ENCODE data around the gene EPHB2.

EPHB2 gene

DNA sequence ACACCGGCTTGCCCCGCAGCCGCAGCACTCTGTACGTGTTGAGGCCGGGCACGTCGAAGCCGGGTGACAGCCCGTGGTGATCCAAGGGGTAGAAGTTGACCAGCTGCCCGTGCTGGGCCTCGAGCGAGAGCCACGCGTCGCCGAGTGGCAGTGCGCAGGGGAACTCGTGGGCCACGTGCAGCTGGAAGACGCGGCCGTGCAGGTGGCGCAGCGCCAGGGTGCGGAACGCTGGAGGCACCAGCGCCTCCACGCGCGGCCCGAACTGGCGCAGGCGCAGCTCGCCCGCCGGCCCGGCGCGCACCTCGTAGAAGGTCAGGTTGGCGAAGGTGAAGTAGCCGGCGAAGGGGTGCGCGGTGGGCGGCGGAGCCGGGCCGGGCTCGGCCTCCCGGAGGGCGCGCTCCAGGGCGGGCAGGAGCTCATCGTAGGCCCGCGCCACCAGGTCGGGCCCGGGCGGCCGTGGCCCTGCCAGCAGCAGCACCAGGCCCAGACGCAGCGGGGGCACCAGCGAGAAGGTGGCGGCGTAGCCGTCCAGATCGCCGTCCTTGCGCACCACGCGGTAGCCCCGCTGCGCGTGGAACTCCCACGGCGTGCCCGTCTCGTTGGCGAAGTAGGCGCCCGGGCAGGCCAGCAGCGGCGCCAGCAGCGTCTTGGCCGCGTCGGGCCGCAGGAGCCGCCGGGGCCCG is 242.6 kb downstream of the EPHB2 start:
- peak; percentile 61 for DNase-seq (ENCODE audit: low spot score)

DNA sequence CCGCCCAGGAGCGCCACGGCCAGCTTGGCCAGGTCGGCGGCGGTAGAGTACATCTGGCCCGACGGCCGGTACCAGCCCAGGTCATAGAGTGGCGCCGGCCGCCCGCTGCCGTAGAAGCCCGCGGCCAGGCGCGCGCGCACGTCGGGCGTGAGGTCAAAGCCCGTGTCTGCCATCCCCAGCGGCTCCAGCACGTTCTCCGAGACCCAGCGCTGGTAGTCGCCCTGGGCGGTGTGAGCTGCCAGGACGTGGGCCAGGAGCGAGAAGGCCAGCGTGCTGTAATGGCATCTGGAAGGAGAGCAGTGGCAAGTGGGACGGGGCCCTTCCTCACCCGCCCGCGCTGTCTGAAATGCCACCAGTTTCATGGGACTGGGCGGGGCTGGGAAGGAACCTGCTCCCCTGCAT is 243.1 kb downstream of the EPHB2 start:
- DNase-seq (ENCODE audit: low spot score): peak; percentile 75

DNA sequence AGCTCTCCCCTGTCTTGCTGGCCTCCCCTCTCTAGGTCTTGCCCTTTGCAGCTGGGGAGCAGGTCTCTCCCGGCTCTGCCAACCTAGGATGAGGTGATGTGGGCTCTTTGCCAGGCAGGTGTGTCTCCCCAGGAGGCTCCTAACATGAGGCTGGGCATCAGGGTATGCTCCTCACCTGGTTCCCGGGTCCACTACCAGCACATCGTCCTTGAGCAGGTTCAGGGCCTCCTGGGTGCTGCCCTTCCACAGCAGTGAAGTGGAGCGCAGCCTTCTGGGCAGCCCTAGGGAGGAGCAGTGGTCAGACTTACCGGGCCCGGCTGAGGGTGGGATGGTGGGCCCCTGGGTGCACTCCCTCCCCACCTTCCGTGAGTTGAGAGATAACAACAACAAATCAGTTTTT is 244.5 kb downstream of the EPHB2 start:
- no peak for DNase-seq (ENCODE audit: low spot score)

DNA sequence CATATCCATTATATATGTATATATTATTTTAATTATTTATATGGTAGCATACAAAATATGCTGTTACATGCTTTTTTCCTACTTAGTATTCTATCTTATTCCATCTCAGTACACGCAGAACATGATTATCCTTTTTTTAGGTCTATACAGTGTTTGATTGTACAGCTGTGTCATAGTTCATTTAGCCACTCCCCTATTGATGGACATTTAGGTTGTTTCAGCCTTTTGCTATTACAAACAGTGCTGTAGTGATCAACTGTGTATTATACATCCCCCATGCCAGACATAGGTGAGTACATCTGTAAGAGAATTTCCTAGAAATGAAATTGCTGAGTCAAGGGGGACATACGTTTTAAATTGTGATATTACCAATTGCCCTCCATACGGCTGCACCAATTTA is 246.4 kb downstream of the EPHB2 start:
- DNase-seq (ENCODE audit: low spot score): no peak

DNA sequence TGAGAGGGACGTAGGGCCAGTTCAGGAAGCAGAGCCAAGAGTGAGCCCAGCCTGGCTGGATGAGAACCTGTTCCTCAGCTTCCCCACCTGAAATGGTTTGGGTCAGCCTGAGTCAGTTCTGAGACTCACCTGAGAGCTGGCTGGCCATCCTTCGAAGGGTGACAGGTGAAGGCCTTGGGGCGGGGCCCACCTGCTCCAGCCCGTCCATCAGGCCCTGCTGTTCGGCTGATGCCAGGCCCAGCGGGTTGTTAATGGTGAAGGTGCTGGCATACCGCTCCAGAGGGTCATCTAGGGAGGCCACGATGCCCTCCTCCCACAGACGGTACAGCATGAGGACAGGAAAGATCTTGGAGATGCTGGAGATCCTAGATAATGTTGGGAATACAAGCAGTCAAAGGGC is 247.9 kb downstream of the EPHB2 start:
- no peak for DNase-seq (ENCODE audit: low spot score)

DNA sequence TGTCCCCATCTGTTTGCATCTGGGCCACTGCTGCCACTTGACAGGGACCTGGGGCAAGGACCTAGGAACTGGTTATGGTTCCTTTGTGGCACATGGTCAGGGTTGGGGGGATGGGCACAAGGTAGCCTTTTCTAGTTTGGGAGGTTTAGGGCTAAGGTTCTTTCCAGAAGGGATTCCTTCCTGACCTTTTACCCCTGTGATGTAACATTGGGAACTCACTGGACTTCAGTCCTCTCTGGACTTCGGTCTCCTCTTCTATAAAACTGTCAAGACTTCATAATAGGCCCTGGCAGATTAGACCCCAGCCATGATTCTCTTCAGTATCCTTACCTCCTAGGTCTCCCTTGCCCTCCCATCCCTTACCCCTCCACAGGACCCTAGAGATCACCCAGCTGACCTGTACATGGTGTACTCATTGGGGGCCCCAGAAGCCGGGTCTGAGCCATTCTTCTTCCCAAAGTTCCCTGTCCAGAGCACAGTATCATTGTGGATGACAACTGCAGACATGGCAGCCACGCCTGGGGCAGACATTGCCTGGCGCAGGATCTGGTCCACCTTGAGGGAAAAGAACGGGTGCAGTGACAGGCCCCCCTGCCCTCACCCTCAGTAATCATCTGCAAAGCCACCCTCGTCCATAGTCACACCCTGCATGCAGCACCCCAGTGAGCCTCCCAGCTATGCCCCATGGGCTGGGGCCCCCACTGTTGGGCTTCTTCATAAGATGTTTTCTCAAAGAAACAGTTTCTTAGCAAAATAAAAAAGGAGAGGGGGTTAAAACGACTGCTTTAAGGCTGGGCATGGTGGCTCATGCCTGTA is 249.1 kb downstream of the EPHB2 start:
- DNase-seq (ENCODE audit: low spot score): no peak

DNA sequence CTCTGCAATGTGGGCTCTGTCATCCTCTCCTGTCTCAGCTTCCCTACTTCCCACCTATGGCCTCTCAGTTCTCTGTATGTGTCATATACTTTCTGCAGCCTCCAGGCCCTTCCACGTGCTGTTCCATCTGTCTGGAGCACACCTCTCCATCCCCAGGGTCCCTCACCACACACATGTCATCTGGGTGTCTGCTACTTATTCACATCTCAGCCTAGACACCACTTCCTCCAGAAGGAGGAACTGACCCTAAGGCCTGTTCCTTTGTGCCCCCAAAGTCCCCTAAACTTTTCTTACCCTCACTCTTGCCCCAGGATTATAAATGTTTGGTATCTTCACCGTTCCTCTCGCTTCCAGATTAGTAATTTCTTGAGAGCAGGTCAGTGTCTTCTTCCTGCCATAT is 251.9 kb downstream of the EPHB2 start:
- no peak for DNase-seq (ENCODE audit: low spot score)

DNA sequence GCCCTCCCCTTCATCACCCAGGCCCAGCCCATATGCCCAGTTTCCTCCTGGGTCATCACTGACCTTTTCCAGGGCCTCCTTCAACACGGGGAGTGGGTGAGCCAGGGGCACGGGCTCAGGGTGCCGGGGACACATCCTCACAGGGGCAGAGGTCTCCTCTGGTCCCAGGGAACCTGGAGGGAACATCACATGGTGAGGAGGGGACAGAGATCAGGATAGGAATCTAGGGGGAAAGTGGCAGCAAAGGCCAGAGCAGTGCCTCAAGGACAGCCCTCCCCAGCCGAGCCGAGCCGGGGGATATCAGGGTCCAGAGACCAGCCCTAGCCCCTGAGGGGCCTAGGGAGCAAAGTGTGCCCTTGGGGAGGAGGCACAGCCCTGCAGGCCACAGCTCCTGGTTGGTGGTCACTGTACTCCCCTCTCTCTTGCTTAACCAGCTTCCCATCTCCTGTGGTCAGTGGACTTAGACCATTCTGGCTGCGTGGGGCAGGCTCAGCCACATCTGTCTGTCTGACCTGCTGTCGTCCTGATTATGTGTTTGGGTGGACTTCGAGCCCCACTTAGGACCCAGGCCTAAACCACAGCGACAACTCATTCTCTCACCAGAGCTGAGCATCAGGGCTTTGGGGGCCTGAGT is 252.5 kb downstream of the EPHB2 start:
- DNase-seq (ENCODE audit: low spot score): no peak

DNA sequence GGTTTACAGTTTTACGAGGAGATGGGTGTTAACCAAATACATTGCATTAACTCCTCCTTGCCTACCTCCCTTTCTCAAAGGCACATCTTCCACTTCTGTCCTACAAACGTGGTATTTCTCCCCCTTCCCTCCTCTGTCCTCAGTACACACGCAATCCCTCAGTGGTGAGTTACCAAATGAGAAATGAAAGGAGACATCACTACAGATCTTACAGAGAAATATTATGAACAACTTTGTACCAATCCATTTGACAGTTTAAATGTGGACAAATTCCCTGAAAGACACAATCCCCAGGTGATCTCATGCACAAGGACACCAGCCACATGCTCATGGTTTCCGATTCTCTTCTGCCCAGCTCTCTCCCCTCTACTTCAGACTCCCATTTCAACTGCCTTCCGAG is 255.7 kb downstream of the EPHB2 start:
- DNase-seq (ENCODE audit: low spot score): no peak

DNA sequence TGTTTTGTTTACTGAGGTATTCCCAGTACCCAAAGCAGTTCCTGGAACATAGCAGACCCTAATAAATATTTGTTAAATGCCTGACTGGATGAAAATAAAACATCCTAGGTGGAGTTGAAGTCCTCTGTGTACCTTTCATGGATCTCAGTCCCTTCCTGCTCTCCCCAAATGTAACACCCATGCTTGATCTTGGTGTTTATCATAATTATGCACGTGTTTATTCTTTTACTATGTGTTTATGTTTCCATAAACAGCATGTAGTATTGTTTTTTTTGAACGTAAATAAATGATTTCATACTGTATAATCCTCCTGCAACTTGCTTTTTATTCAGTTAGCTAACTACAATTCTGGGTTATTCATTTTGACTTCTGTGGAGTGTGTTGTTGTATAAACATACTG is 257.2 kb downstream of the EPHB2 start:
- DNase-seq (ENCODE audit: low spot score): no peak

DNA sequence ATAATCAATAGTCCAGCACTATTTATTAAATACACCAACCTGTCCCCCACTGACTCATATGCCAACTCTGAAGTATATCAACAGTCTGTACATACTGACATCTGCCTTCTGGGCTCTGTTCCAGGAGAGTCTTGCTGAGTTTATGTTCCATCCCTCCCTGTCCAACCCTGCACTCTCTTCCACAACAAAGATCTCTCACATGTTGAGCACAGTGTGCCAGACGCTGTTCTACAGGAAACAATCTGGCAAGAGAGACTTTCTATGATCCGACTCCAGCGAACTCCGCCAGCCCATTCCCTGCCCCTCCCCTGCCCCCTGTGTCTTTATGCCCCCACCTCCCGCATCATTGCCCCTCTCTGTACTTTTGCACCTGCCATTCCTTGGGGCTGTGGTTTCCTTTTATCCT is 258.7 kb downstream of the EPHB2 start:
- no peak for DNase-seq (ENCODE audit: low spot score)

DNA sequence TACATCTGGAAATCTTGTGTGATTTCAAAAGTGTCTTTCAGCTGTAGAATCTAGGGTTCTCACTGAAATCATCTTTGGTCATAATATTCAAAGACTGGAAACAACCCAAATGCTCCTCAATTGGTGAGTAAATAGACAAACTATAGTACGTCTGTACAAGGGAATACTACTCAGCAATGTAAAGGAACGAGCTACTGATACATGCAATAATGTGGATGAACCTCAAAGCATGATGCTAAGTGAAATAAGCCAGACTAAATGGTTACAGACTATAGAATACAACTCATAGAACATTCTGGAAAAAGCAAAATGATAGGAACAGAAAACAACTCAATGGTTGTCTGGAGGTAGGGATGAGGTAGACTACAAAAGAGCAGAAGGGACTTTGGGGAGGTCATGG is 259.5 kb downstream of the EPHB2 start:
- no peak for DNase-seq (ENCODE audit: low spot score)

Measured in iPS-NIHi11 (cell line).